ENCODE measurements around the gene CSNK1A1.
"Not testable (repeated sequence)": the region's sequence is repeated elsewhere in the genome, so short reads cannot be mapped to it uniquely, and the experiment has no call there.

The CSNK1A1 gene

DNA sequence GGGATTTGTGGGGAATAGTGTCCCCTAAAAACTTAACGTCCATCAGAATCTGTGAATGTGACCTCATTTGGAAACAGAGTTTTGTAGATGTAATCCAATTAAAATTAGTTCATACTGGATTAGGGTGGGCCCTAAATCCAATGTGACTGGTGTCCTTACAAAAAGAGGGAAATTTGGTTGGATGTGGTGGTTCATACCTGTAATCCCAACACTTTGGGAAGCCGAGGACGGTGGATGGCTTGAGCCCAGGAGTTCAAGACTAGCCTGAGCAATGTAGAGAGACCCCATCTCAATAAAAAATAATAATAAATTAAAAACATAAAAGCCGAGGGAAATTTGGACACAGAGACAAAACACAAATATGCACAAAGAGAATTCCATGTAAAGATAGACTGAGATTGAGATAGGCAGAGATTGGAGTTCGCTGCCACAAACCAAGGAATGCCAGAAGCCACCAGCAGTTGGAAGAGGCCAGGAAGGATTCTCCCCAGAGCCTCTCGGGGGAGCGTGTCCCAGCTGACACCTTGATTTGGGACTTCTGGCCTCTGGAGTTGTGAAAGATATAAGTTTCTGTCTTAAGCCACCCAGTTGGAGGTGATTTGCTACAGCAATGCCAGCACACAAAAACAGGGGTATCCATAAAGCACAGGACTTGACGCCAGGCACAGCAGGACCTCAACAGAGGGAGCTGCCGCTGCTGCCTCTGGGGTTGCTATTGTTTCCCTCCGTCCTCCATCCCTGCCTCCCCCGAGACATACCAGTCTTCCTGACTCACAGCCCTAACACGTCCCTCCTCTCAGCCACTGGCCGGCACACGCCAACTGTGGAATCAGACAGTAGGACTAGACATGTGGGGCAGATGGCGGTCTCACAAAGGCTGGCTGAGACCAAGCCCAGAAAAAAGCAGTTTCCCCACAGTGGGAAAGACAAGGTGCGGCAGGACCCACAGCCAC is 98.3 kb downstream of the CSNK1A1 start:
- DNase-seq, result no peak

DNA sequence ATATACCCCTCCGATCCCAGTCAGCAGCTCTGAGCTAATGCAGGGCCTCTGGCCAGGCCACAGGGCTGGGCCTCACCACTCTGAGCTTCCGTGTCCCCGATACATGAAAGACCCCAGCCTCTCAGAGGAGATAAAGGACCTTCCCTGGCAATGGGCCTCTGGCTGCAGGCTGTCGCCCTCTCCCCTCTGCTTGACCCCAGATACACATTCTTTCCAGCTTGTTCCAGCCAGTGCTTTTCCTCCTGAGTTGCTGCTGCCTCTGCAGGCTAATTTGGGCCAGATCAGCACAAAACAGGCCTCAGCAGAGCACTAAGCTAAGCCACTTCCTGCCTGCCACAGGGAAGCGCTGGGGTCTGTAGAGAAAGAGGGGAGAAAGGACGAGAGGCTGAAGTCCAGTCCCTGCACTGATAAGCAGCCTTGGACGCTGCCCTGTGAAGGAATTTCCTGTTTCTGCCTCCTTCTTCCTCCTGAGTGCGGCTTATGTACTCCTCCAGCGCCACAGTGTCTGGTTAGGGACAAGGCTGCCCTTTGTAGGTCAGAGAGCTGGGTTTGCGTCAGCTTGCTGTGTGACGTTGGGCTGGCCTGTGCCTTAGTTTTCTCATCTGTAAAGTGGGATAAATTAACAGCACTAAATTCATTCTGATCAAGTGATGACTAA is 99.1 kb downstream of the CSNK1A1 start:
- no peak for DNase-seq

DNA sequence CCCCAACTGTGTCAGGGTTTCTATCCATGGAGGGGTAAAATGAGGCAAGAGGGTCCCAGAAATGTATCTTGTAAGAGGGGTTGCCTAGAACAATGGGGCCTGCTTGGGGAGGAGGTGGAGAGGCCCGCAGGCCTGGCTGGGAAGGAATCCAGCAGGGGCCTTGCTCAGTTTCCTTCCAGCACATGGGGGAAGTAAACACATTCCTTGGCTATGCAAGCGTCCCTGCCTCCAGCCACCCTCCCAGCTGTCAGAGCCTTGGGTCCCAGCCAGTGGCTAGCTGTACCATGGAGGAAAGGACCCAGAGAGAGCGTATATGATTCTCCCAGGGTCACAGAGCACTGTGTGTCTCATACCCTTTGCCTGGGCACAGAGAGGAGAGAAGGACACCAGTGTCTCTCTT is 101.0 kb downstream of the CSNK1A1 start:
- DNase-seq, result no peak

DNA sequence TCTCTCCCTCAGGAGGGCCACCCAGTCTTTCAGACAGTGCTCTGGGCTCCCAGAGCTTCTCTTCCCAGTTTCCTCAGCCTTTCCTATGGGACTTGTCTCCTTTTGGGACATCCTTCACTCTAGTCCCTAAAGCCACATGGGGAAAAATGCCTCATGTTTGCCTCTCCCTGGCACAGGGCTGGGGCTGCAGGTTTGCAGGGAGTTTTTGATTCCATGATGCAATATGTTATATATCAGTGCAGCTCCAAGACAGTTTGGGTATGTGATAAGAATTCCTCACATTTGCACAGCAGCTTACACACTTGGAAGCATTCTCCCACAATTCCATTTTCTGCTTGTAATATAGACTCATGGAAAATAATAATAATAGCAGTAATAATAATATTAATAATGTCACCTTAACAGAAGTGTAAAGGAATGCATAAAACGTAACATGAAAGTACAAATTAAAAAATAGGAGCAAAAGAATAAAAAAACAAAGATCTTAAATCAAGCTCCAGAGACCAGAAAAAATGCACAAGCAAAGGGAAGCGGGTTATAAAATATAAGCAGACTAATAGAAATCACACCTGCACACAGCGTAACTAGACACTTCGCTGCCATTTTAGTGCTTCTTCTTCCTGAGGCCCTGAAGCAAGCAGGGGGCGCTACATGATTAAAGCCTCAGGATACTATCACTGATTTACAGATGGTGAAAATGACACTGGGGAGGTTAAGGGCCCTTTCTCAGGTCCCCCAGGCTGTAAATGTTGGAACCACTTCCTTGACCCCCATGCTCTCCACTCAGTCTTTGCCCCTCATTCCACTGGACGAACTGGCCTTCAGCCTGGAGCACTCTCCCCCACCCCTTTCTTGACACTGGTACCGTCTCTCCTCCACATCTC is 102.2 kb downstream of the CSNK1A1 start:
- DNase-seq, result no peak

DNA sequence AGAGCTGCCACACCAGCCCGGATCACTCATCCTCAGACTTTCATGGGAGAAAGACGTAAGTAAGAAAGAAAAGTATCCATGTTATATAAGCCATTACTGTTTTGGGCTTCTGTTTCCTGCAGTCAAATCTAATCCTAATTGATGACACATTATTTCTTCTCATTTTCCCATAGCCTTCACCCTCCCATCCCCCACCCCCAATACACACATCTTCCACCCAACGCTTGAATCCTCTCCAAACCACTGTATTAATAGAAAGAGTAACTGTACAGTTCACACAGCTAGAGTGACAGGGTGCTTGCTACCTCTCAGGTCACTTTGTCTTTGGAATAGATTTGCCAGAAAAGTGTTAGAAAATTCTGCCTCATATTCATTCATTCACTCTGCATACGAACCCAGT is 102.8 kb downstream of the CSNK1A1 start:
- no peak for DNase-seq

DNA sequence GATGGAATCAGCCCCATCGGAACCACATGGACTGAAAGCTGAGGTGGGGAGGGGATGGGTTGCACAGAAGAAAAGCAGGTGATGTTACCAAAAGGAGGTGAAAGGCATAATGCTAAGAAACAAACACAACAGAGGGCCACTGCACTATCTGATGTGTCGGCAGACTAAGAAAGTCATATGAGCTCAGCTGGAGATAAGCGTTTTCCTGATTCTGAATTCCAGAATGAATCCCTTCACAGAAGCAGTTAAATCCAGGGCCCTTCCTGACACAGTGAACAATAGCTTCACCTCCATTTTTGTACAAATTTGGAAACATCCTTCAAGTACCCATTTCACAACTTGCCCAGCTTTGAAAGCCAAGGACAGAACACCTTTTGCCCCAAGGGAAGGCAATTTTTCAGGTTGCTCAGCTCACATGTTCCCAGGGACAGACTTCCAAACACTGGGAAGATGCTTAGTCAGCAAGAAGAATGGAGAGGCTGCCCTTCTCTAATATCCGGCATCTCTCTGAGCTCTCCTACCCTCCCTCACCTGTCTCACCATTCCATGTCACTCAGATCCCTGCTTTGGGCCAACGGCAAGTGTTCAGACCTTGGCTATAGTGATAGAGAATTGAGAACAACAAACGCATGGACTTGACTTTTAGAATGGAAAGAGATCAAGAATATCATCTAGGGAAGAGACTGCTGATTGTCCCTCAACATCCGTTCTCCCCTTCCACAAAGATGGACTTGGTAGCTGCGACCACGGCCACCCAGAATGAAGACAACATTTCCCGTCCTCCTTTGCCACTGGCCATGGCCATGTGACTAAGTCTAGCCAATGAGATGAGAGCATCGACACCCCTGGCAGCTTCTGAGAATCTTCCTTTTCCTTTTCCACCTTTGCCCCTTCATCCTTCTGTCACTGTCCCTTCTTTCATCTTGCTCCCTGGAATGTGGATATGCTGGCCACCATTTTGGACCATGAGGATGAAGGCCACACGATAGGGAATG is 103.6 kb downstream of the CSNK1A1 start:
- DNase-seq, result no peak

DNA sequence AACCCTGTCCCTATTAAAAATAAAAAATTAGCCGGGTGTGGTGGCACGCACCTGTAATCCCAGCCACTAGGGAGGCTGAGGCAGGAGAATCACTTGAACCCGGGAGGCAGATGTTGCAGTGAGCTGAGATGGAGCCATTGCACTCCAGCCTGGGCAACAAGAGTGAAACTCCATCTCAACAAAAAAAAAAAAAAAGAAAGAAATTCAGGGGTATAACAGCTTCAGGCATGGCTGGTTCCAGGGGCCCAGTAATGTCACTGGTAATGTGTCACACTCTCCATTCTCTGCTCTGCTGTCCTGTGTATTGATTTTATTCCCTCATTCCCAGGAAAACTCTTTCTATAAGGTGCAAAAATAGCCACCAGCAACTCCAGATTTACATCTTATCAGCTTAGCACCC is 104.4 kb downstream of the CSNK1A1 start:
- not testable (repeated sequence) for DNase-seq

DNA sequence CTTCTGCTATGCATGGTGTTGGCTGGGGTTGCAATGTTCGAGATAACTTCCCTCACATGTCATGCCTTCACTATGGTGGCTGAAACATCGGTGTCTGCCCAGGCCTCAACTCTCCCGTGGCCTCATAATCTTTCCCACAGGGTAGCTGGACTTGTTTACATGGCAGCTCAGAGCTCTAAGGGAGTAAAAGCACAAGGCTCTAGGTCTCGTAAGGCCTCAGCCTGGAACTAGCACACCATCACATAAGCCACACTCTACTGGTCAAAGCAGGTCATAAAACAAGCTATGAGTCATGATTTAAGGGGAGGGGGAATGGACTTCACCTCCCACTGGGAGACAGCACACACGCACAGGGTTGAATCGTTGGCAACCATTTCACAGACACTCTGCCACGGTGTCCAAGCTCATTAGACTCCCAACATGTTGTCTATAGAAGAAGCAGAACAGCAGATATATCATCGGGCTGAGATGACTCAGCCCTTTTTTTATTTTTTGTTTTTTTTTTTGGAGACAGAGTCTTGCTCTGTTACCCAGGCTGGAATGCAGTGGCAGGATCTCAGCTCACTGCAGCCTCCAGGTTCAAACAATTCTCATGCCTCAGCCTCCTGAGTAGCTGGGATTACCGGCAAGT is 105.4 kb downstream of the CSNK1A1 start:
- DNase-seq, result no peak

DNA sequence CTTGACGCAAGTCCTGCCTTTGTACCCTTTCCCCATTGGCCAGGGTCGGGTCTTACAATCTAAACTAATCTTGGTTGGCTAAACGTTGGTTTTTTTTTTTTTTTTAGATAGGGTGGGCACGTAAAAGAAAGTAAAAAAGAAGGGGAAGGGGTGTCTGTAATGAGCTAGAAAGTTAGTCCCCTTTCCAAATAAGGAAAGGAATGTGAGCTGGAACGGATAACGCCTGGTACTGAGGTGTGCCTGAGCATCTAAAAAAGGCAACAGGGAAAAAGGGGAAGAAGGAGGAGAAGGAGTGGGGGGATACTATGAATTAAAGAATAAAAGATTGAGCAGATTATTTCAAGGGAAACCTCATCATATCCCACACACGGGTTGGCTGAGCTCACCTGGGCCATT is 105.9 kb downstream of the CSNK1A1 start:
- DNase-seq, result no peak

DNA sequence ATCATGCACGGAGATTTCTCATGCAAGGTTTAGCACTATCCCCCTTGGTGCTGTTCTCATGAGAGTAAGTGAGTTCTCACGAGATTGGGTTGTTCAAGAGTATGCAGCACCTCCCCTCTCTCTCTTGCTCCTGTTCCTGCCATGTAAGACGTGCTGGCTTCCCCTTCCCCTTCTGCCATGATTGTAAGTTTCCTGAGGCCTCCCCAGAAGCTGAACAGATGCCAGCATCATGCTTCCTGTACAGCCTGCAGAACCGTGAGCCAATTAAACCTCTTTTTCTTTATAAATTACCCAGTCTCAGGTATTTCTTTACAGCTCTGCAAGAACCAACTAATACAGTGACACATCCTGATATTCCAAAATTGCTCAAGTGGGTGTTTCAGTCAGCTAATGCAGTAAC is 106.8 kb downstream of the CSNK1A1 start:
- DNase-seq, result not testable (repeated sequence)

DNA sequence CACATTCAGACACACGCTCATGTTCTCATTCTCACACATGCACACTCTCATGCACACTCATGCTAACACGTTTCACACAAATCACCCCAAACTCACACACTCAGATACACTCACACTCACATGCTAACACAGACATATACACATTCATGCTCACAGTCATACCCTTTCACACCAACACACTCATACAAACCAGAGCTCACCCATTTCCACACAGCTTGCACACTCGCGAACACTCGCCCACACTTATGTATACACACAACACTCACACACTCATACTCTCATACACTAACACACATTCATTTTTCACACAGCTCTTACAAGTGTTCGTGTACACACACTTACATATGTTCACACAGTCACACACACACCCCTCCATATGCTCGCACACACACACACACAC is 108.0 kb downstream of the CSNK1A1 start:
- no peak for DNase-seq

DNA sequence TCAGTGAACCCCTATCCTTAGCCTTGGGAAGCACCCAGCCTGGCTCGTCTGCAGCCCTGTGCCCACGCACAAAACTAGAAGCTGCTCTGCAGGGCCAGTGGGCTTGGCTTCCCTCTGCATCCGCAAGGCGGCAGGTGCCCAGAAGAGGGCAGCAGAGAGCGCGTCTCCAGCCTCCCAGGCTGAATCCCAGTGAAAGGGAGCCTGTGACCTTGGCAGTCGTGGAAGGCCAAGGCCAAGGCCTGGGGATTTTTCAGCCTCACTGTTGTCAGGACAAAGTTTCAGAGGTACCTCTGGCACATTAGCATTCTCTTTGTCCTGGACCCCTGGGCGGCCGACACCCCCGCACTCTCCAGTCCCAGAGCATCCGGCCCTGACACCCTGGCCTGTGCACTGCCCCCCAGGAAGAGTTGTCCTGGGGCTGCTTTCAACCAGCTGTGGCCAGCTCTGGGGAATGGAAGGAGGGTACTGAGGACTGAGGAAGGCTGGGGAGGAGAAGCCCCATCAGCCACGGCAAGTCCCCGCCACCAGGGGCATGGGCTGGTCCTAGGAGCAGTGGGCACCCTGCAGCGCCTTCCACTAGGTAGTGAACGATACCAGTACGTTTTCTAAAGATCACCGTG is 108.6 kb downstream of the CSNK1A1 start:
- peak; percentile 61 for DNase-seq
